ENCODE measurements around the gene MAVS. TPM values are rescaled to one million over a fixed set of nuclear protein-coding genes. Genes with fewer than 3 reads are reported as not detected.
"Not testable (repeated sequence)": the region's sequence is repeated elsewhere in the genome, so short reads cannot be mapped to it uniquely, and the experiment has no call there.

The MAVS gene
- total RNA-seq, 1 experiment from 2014 or later = 31.7 TPM

GRCh38 chr20:3876000-3876399 lies 29.4 kb downstream of the MAVS start:
- no peaks in the 10 kb centered on the region for H3K4me1 Mint-ChIP-seq (ENCODE audit: insufficient read depth, unreplicated experiment)
- no peaks in the 10 kb centered on the region for H3K9me3 Mint-ChIP-seq (ENCODE audit: unreplicated experiment)
- peaks cover 53% of the 10 kb centered on the region for H3K36me3 Mint-ChIP-seq (ENCODE audit: insufficient read depth, unreplicated experiment)
- H3K27ac Mint-ChIP-seq (ENCODE audit: low read depth, unreplicated experiment) = no peak overlapping the region
- H3K27me3 Mint-ChIP-seq (ENCODE audit: insufficient read depth, unreplicated experiment) = no peaks in the 10 kb centered on the region
- CTCF ChIA-PET = interaction anchor here (0.6 to 1.5 kb wide), 5 partner anchors 20 to 135 kb away, joined by 3 to 5 read pairs (median 3); no protein-coding TSS in a partner anchor
- DNase-seq (ENCODE audit: unreplicated experiment) = no peak
- TF ChIP-seq, protein P1, sequence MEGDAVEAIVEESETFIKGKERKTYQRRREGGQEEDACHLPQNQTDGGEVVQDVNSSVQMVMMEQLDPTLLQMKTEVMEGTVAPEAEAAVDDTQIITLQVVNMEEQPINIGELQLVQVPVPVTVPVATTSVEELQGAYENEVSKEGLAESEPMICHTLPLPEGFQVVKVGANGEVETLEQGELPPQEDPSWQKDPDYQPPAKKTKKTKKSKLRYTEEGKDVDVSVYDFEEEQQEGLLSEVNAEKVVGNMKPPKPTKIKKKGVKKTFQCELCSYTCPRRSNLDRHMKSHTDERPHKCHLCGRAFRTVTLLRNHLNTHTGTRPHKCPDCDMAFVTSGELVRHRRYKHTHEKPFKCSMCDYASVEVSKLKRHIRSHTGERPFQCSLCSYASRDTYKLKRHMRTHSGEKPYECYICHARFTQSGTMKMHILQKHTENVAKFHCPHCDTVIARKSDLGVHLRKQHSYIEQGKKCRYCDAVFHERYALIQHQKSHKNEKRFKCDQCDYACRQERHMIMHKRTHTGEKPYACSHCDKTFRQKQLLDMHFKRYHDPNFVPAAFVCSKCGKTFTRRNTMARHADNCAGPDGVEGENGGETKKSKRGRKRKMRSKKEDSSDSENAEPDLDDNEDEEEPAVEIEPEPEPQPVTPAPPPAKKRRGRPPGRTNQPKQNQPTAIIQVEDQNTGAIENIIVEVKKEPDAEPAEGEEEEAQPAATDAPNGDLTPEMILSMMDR (IDR thresholded peaks at IDR 0.05; ENCODE audit: unreplicated experiment) = no peak
- intact Hi-C loops (cut with micrococcal nuclease) = no loop called here
- POLR2A ChIA-PET = interaction anchor here (1.0 to 2.2 kb wide), 6 partner anchors 9 to 108 kb away, joined by 3 to 16 read pairs (median 6); partner anchors contain the start of gene ADISSP
- BruUV-seq (replicated peaks) = no TSS peak
- no peak overlapping the region for H3K4me3 Mint-ChIP-seq (ENCODE audit: unreplicated experiment)

- H3K9me3 Mint-ChIP-seq (ENCODE audit: unreplicated experiment) = no peaks in the 10 kb centered on the region
- H3K4me3 Mint-ChIP-seq (ENCODE audit: unreplicated experiment) = no peak overlapping the region
- H3K4me1 Mint-ChIP-seq (ENCODE audit: insufficient read depth, unreplicated experiment) = no peaks in the 10 kb centered on the region
- ChIA-PET POLR2A (interaction anchor here (1.6 to 2.2 kb wide), 3 partner anchors 10 to 109 kb away, joined by 6 to 16 read pairs (median 8); partner anchors contain the start of gene ADISSP), CTCF (interaction anchor here (0.6 to 1.0 kb wide), 3 partner anchors 57 to 134 kb away, joined by 3 to 5 read pairs (median 3); no protein-coding TSS in a partner anchor)
- BruUV-seq (replicated peaks) = no TSS peak
- H3K27ac Mint-ChIP-seq (ENCODE audit: low read depth, unreplicated experiment) = no peak overlapping the region
- intact Hi-C loops (cut with micrococcal nuclease) = no loop called here
- TF ChIP-seq, protein P1 (IDR thresholded peaks at IDR 0.05; ENCODE audit: unreplicated experiment) = no peak
- H3K36me3 Mint-ChIP-seq (ENCODE audit: insufficient read depth, unreplicated experiment) = peaks cover 46% of the 10 kb centered on the region
- no peaks in the 10 kb centered on the region for H3K27me3 Mint-ChIP-seq (ENCODE audit: insufficient read depth, unreplicated experiment)
- no peak for DNase-seq (ENCODE audit: unreplicated experiment)
Observed at GRCh38 chr20:3876676-3877075, 30.0 kb downstream of the MAVS start.

GRCh38 chr20:3878921-3879274 lies 32.3 kb downstream of the MAVS start:
- POLR2A ChIA-PET = interaction anchor here (0.6 to 3.3 kb wide), 5 partner anchors 9 to 110 kb away, joined by 3 to 13 read pairs (median 5); no protein-coding TSS in a partner anchor
- peaks cover 35% of the 10 kb centered on the region for H3K36me3 Mint-ChIP-seq (ENCODE audit: insufficient read depth, unreplicated experiment)
- DNase-seq (ENCODE audit: unreplicated experiment); H3K27ac Mint-ChIP-seq (ENCODE audit: low read depth, unreplicated experiment); H3K4me3 Mint-ChIP-seq (ENCODE audit: unreplicated experiment); H3K9me3 Mint-ChIP-seq (ENCODE audit: unreplicated experiment); H3K27me3 Mint-ChIP-seq (ENCODE audit: insufficient read depth, unreplicated experiment); intact Hi-C loops (cut with micrococcal nuclease); BruUV-seq (replicated peaks); H3K4me1 Mint-ChIP-seq (ENCODE audit: insufficient read depth, unreplicated experiment): not testable (repeated sequence)
- CTCF ChIA-PET = interaction anchor here (0.7 to 1.2 kb wide), 2 partner anchors 9 to 33 kb away, joined by 3 to 4 read pairs; no protein-coding TSS in a partner anchor

GRCh38 chr20:3885715-3886114 lies 39.1 kb downstream of the MAVS start:
- intact Hi-C loops (cut with micrococcal nuclease) = no loop called here
- Mint-ChIP-seq H3K36me3 (ENCODE audit: insufficient read depth, unreplicated experiment) (peaks cover 24% of the 10 kb centered on the region), H3K27me3 (ENCODE audit: insufficient read depth, unreplicated experiment) (no peaks in the 10 kb centered on the region), H3K4me1 (ENCODE audit: insufficient read depth, unreplicated experiment) (peaks cover 8% of the 10 kb centered on the region), H3K4me3 (ENCODE audit: unreplicated experiment) (no peak overlapping the region), H3K9me3 (ENCODE audit: unreplicated experiment) (no peaks in the 10 kb centered on the region), H3K27ac (ENCODE audit: low read depth, unreplicated experiment) (no peak overlapping the region)
- ChIA-PET POLR2A (interaction anchor here (1.1 to 1.5 kb wide), 3 partner anchors 10 to 14 kb away, joined by 4 to 7 read pairs (median 6); no protein-coding TSS in a partner anchor), CTCF (interaction anchor here (0.7 to 1.0 kb wide), 4 partner anchors 31 to 206 kb away, joined by 3 to 4 read pairs (median 4); partner anchors contain the start of gene AP5S1)
- no peak for DNase-seq (ENCODE audit: unreplicated experiment)
- no TSS peak for BruUV-seq (replicated peaks)
- TF ChIP-seq, protein P1 (IDR thresholded peaks at IDR 0.05; ENCODE audit: unreplicated experiment) = no peak
